ENCODE data around the gene NNT.
"Not testable (repeated sequence)": the region's sequence is repeated elsewhere in the genome, so short reads cannot be mapped to it uniquely, and the experiment has no call there.

NNT gene

DNA sequence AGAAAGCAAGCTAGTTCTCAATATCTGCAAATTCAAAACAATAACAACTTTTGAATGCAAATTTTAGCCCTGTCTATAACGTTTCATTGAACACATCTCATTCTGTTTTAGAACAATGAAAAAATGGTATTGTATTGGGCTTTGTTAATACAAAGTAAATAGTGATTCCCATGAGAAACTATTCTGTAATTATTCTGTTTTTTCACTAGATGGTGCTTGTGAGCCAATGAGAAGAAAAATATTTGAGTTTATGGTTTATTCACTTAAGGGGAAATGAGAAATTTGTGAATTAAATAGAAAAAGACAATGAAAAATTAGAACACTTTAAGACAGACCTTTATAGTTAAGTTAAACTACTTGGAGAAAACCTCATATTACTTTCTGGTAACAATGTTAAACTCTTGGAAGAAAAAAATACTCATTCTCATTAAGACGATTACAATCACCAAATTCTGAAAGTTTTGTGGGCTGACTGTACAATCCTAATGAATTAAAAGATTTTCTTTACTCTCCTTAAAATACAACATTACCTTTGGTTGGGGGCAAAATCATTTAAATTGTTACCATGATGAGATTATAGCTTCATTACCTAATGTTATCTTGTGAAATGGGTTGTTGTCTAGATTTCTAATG is 127.0 kb downstream of the NNT start:
- no peak for DNase-seq

DNA sequence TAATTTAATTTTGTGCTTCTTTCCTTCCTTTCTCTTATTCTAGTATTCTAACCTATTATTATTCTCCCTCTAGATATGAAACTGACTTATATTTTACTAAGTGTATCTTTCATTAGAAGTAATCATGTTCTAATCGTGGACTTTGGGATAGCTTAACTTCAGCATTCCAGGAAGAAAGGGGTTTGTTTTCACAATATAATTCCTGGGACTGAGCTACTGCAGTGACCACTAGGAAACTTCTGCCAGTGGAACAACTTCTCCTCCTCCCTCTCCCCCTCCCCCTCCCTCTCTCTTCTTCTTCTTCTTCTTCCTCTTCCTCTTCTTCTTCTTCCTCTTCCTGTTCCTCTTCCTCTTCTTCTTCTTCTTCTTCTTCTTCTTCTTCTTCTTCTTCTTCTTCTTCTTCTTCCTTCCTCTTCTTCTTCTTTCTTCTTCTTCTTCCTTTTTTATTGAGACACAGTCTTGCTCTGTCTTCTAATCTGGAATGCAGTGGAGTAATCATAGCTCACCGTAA is 127.9 kb downstream of the NNT start:
- DNase-seq, result no peak

DNA sequence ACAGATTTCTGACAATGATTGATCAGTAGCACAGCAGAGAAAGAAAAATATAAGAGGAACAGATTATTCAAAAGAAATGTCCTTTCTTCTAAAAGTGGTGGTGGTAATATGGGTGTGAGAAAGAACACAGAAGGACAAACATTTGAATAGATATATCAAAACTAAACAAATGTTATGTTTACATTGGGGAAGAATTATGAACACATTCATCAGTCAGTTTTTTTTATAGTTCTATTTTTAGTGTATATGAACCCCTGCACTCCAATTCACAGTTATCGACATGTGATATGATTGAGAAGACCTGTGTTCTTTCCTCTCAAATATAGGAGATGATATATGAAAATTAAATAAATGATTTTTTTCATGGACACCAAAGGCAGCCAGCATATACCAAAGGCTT is 128.6 kb downstream of the NNT start:
- no peak for DNase-seq

DNA sequence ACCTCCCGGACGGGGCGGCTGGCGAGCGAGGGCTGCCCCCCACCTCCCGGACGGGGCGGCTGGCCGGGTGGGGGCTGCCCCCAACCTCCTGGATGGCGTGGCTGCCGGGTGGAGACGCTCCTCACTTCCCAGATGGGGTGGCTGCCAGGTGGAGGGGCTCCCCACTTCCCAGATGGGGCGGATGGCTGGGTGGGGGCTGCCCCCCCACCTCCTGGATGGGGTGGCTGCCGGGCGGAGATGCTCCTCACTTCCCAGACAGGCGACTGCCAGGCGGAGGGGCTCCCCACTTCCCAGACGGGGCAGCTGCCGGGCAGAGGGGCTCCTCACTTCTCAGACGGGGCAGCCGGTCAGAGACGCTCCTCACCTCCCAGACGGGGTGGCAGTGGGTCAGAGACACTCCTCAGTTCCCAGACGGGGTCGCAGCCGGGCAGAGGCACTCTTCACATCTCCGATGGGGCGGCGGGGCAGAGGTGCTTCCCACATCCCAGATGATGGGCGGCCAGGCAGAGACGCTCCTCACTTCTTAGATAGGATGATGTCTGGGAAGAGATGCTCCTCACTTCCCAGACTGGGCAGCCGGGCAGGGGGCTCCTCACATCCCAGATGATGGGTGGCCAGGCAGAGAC is 143.1 kb downstream of the NNT start:
- DNase-seq, result not testable (repeated sequence)

DNA sequence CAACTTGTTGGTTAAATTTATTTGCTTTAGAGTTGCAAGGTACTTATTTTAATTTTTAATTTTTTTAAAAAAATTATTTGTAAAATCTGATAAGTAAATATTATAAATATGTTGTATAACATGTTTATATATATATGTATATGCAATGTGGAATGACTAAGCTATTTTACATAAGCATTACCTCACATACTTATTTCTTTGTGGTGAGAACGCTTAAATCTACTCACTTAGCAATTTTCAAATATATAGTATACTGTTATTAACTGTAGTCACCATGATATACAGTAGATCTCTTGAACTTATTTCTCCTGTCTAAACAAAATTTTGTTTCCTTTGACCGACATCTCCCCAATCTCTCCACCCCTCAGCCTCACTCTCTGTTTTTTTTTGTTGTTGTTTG is 147.8 kb downstream of the NNT start:
- DNase-seq, result no peak

DNA sequence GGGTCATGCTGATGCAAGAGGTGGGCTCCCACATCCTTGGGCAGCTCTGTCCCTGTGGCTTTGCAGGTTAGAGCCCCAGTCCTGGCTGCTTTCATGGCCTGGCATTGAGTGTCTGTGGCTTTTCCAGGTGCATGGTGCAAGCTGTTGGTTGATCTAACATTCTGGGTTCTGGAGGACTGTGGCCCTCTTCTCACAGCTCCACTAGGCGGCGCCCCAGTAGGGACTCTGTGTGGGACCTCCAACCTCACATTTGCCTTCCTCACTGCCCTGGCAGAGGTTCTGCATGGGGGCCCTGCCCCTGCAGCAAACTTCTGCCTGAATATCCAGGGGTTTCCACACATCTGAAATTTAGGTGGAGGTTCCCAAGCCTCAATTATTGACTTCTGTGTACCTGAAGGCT is 150.1 kb downstream of the NNT start:
- no peak for DNase-seq

All from kidney glomerular epithelial cell (primary cell).